T-helper 9 cell (primary cell): ENCODE data around the gene RIPOR2.

ENCODE experiments used
- DNase-seq: peaks from one replicate; pipeline ENCODE4 v3.0.0-alpha.2; 2020

Gene RIPOR2

GRCh38 chr6:24840187-24840586, 95.6 kb downstream of the RIPOR2 start:
- no peak for DNase-seq

- no peak for DNase-seq
Observed at GRCh38 chr6:24838994-24839393, 96.8 kb downstream of the RIPOR2 start.

DNA sequence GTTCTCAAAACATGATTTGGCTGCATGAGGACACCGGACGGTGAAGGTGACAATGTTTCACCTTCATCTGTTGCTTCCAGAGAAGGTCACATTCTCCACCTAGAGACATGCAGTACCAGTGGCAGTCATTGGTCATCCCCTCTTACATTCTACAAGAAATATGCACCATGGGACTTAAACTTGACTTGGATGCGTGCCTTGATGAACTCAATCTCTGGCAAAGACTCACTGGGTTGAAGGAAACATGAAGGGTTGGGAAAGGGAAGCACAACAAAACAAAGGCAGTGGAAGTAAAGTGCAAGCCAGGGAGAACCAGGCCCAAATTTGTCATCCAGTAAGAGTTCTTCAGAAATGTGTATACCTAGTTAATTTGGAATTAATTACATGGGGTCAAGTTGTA, 97.7 kb downstream of the RIPOR2 start:
- DNase-seq: no peak

- no peak for DNase-seq
Observed at GRCh38 chr6:24836109-24836508, 99.7 kb downstream of the RIPOR2 start.

DNA sequence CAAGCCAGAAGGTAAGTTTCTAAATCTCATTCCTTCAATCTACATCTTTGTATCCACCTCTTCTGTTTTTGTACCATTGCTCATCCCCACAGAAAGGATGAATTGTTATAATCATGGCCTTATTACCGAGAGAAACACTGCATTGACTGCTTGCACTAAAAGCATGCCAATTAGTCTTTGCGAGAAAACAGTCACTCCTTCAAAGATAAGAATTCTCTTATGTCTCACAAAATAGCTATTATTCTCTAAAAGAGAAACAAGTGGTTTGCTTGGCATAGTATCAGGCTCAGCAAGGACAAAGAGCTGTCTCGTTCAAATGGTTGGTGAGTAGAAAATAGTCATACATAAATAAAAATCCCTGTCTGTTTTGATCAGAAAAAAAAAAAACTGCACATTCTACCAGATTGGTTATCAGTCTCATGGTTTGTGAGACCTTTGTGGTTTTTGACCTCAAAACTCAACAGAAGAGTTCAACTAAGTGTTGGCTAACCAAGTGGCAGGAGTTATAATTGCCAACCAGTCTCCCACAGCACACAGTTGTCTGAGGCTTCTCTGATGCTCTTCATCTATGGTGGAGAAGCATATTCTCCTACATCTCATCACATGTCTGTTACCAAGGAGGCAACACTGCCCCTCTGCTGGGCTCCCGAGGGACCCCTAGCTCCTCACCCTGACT, 101.9 kb downstream of the RIPOR2 start:
- no peak for DNase-seq

DNA sequence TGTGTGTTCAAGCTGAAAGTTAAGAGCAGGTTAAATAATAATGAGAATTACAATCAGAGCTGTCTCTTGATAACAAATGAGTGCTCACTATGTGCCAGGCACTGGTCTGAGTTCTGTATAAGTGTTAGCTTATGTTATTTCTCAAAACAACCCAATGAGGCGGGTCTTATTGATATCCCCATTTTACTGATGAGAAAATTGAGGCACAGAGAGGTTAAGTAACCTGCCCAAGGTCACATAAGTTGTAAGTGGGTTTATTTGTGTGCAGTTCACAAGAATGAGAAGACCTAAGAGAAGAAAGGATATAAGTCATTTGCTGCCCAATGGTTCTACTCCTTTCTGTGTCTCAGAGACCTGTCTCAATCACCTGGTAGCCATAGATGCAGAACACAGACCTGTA, 103.0 kb downstream of the RIPOR2 start:
- DNase-seq: no peak

- no peak for DNase-seq
Observed at GRCh38 chr6:24831771-24832716, 103.7 kb downstream of the RIPOR2 start.

DNA sequence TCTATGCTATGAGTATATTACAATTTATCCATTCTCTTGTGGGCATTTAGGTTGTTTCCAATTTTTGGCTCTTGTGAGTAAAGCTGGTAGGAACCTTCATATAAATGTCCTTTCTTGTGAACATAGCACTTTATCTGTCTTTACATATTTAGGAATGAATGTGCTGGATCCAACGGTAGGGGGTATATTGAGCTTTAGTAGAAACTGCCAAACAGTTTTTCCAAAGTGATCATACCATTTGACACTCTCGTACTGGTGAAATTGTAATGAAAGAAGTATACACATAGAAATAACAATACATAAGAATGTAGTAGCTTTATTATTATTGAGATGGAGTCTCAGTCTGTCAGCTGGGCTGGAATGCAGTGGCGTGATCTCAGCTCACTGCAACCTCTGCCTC, 106.1 kb downstream of the RIPOR2 start:
- no peak for DNase-seq

- no peak for DNase-seq
Observed at GRCh38 chr6:24827970-24828369, 107.8 kb downstream of the RIPOR2 start.

DNA sequence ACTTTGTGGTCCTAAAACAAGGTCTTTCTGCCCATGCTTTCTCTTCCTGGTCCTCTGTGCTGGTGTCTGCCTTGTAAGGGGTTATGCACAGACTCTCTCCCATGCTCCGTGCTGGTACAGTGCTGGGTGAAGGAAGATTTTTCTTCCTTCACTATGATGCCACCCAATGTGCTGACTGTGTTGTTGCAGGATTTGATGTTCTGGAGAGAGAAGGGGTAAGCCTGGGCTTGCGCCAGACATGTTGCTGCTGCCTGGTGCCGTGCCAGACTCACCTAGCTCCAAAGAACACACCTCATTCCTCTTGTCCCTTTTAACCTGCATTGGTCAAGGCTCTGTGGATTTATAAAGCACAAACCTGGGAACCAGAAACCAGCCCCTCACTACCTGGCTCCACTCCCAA, 108.6 kb downstream of the RIPOR2 start:
- DNase-seq: no peak

DNA sequence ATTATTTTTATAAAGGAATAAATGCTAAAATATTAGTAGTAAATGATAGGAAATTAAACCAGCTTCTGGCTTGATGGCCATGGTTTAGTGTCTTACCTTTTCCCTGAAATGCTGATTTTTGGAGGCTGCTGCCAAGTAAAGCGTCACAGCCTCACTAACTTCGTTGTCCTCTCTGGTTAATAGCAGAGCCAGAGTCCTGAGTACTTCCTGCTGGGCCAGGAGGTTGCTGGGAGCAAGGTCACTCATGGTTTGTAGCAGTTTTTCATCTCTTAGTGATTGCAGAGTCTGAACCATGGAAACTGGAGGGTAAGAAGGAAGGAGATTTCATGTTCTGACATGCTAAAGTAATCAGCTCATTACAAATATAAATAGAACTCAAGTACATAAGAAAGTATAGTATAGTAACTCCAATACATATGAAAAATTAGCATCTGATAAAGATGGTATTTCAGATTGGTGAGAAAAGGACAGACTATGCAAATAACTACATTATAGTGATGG, 110.6 kb downstream of the RIPOR2 start:
- DNase-seq: no peak

GRCh38 chr6:24824142-24824938, 111.4 kb downstream of the RIPOR2 start:
- DNase-seq: no peak

- DNase-seq: no peak
Observed at GRCh38 chr6:24823185-24823584, 112.6 kb downstream of the RIPOR2 start.

DNA sequence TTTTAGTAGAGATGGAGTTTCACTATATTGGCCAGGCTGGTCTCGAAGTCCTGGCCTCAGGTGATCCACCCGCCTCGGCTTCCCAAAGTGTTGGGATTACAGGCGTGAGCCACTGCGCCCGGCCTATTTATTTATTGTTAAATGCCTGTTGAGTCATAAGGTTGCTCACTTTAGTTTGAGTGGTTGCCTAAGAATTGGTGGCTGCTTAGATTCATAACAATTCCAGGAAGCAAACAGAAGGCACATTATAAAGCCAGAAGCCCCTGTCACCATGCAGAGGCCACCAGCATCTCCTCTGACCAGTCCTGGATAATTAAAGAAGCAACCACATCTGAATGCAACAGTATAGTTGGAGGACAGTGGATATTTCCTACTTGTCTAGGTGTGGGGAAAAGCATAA, 113.1 kb downstream of the RIPOR2 start:
- DNase-seq: no peak

GRCh38 chr6:24821860-24822444, 113.8 kb downstream of the RIPOR2 start:
- no peak for DNase-seq

- DNase-seq: no peak
Observed at GRCh38 chr6:24818346-24818745, 117.4 kb downstream of the RIPOR2 start.

DNA sequence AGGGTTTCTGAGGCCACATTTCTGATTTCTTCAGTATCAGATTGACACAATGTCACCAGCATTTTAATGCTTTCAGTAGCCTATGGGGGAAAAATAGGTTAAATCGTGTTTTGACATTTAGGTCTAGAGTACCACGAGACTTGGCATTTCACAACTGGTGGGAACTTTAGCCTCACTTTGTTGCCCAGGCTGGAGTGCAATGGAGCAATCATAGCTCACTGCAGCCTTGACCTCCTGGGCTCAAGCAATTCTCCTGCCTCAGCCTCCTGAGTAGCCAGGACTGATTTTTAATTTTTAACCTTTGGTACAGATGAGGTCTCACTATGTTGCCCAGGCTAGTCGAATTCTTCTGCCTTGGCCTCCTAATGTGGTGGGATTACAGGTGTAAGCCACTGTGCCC, 126.0 kb downstream of the RIPOR2 start:
- no peak for DNase-seq

- no peak for DNase-seq
Observed at GRCh38 chr6:24807584-24807983, 128.2 kb downstream of the RIPOR2 start.

GRCh38 chr6:24802271-24803059, 133.3 kb downstream of the RIPOR2 start:
- no peak for DNase-seq

DNA sequence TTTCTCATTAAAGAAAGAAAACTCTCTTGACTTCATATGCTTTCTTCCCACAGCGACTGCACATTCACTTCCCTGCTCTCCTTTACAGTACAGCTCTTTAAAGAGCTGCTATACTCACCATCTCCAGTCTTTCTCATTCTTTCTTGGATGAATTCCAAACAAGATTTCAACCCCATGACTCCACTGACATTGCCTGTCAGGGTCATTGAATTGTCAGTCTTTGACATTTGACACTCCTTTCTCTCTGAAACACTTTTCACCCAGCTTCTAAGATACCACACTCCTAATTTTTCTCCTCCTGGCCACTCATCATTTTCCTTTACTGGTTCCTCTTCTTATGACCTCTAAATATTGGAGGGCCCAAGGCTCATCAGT, 136.2 kb downstream of the RIPOR2 start:
- DNase-seq: no peak

DNA sequence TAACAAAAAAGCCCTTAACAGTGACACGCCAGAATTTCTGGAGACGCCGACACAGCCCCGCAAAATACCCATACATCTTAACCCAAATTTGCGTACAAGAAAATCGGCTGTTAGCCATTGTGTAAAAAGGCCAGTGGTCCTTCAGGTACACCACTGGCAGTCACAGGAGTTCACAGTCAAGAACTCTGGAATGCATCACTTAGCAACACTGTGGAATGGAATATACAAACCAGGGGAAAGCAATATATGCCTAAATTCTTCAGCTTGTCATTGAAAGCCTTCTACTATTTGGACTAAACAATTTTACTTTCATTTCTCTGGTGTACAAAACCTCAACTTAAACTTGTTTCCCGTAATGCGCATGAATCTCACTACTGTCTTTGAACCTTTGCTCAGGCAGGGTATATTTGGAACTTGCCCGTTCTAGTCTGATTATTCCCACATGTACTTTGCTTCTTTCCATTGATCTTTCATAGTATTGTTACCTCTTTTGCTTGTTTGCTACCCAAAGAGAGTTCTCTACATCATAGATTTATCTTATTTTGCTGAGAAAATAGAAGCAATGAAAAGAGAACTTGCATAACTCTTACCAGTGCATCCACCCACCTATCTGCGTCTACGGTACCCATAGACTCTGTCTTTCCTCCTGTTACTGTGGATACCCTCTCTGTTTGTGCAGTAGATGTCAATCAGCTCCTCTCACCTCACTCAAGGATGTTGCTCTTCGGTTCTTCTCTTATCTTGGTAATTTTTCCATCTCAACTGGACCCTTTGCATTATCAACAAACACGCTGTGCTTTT, 136.8 kb downstream of the RIPOR2 start, which contains the start of gene ARMH2:
Gene ARMH2, minus strand, starts transcription at position 178 of the 801 bp plus-strand sequence. Its CDS starts 60 bp downstream, at position 118.
- DNase-seq: no peak
